Measurements from ENCODE around the gene FXYD2.

Gene FXYD2

DNA sequence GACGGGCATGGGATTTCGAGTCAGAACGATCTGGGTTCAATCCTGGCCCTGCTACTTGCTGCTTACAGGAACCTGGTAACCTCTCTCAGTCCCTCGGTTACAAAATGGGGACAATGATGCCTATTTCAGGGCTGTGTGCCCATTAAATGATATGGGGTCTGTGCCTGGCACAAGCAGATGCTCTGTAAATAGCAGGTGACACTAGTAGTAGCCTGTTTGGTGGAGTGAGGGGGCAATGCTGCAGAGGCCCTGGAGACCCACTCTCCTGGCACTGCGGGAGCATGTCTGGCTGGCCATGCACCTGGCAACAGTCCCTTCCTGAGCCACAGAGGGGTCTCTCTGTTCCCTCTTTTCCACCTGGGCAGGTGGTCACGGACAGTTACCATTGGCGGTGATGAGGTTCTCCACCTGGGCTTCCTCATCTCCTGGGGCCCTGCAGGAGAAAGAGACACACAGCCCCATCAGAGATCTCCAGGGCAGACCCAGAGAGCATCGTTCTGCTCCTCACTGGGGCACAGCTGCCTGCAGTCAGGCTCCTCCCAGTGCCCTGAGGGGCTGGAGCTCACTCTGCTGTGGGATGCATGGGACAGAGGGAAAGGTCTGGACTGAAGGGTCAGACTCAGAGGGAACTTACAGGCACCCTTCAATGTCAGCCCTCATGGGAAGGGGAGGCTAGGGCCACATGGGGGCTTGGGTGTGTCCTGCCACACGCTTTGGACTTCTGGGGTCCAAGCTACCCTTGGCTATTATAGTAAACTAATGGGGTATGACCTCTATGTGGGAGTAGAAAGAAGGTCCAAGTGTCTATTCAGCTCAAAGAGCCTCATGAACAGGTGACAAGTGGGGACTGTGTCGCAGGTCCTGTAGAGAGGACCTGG, 15.6 kb upstream of the FXYD2 start:
- POLR2A ChIA-PET = no interaction called here
- TF ChIP-seq HDGF (IDR thresholded peaks at IDR 0.05; ENCODE audit: borderline replicate concordance) = no peak
- TF ChIP-seq BHLHE40 (IDR thresholded peaks at IDR 0.05; ENCODE audit: borderline replicate concordance) = no peak
- TF ChIP-seq CTBP1 (IDR thresholded peaks at IDR 0.05; ENCODE audit: borderline replicate concordance) = no peak
- no peak for TF ChIP-seq FOXK2 (IDR thresholded peaks at IDR 0.05)
- no peak for TF ChIP-seq SUZ12 (IDR thresholded peaks at IDR 0.05)
- no peak for TF ChIP-seq LEF1 (IDR thresholded peaks at IDR 0.05; ENCODE audit: borderline replicate concordance)
- no peak for TF ChIP-seq TARDBP (IDR thresholded peaks at IDR 0.05)
- TF ChIP-seq ELF4 (IDR thresholded peaks at IDR 0.05) = no peak
- TF ChIP-seq, protein P1, sequence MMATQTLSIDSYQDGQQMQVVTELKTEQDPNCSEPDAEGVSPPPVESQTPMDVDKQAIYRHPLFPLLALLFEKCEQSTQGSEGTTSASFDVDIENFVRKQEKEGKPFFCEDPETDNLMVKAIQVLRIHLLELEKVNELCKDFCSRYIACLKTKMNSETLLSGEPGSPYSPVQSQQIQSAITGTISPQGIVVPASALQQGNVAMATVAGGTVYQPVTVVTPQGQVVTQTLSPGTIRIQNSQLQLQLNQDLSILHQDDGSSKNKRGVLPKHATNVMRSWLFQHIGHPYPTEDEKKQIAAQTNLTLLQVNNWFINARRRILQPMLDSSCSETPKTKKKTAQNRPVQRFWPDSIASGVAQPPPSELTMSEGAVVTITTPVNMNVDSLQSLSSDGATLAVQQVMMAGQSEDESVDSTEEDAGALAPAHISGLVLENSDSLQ (IDR thresholded peaks at IDR 0.05) = no peak
- CTCF ChIA-PET = interaction anchor here (1.0 kb wide), 1 partner anchor 106 kb away, joined by 5 read pairs; no protein-coding TSS in a partner anchor

DNA sequence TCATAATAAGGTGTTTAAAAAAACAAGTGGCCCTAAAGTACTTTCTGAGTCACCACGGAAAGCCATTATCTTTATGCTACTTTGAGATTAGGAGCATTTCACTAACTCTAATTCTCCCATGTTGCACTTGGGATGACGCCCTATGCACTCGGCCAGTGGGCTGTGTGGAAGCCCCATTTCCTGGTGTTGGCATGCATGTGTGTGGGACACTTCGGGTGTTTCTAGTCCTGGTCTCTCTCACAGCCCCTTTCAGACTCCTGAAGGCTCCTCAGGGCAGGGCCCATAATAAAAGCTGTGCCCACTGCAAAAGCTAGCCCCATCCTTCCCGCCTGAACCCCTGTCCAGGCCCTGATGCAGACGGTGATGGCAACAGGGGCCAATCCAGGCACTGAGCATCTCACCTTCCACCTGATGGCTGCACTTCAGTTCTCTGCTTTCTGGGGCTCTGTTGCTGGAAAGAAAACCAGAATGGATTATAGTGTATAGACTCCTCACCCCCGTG, 14.9 kb upstream of the FXYD2 start:
- DNase-seq (ENCODE audit: extremely low spot score) = no peak
- ChIA-PET POLR2A (no interaction called here), CTCF (no interaction called here)
- TF ChIP-seq HDGF (IDR thresholded peaks at IDR 0.05; ENCODE audit: borderline replicate concordance) (no peak), SUZ12 (IDR thresholded peaks at IDR 0.05) (no peak), SP1 (IDR thresholded peaks at IDR 0.05) (no peak), ELF4 (IDR thresholded peaks at IDR 0.05) (no peak), FOXM1 (IDR thresholded peaks at IDR 0.05; ENCODE audit: borderline replicate concordance) (no peak), TARDBP (IDR thresholded peaks at IDR 0.05) (no peak), FOXA1 (IDR thresholded peaks at IDR 0.05) (no peak), NFRKB (IDR thresholded peaks at IDR 0.05) (no peak), ZNF384 (IDR thresholded peaks at IDR 0.05) (no peak), FOXK2 (IDR thresholded peaks at IDR 0.05) (no peak), ARNT (IDR thresholded peaks at IDR 0.05) (no peak), LEF1 (IDR thresholded peaks at IDR 0.05; ENCODE audit: borderline replicate concordance) (no peak), BHLHE40 (IDR thresholded peaks at IDR 0.05; ENCODE audit: borderline replicate concordance) (no peak), L3MBTL2 (conservative IDR thresholded peaks at IDR 0.05) (no peak), CTBP1 (IDR thresholded peaks at IDR 0.05; ENCODE audit: borderline replicate concordance) (no peak)
- TF ChIP-seq, protein P1 (IDR thresholded peaks at IDR 0.05) = no peak

More for the DNA sequence above, 15.6 kb upstream of the FXYD2 start:
- no peak for DNase-seq (ENCODE audit: extremely low spot score)

DNA sequence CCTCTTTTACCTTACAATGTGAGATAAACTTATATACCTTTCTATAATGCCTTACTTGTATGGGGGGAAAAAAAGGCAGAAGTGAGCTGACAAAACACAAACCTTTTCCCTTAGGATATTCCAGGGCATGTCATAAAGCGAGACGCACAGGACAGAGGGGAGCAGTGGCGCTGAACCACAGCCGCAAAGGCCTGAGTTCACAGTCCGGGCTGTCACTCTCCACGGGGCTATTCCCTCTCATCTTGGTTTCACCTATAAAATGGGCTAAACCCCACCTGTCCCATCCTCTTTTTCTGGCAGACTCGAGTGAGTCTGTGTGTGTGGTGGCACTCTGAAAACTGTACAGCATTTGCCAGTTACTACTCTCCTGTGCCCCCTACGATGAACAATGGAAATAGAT, 14.4 kb upstream of the FXYD2 start:
- ChIA-PET POLR2A (no interaction called here), CTCF (no interaction called here)
- no peak for TF ChIP-seq LEF1 (IDR thresholded peaks at IDR 0.05; ENCODE audit: borderline replicate concordance)
- no peak for TF ChIP-seq HDGF (IDR thresholded peaks at IDR 0.05; ENCODE audit: borderline replicate concordance)
- TF ChIP-seq FOXM1 (IDR thresholded peaks at IDR 0.05; ENCODE audit: borderline replicate concordance) = no peak
- TF ChIP-seq SP1 (IDR thresholded peaks at IDR 0.05) = no peak
- TF ChIP-seq ELF4 (IDR thresholded peaks at IDR 0.05) = no peak
- no peak for TF ChIP-seq TARDBP (IDR thresholded peaks at IDR 0.05)
- no peak for TF ChIP-seq ARNT (IDR thresholded peaks at IDR 0.05)
- TF ChIP-seq, protein P1 (IDR thresholded peaks at IDR 0.05) = no peak
- no peak for TF ChIP-seq L3MBTL2 (conservative IDR thresholded peaks at IDR 0.05)
- TF ChIP-seq BHLHE40 (IDR thresholded peaks at IDR 0.05; ENCODE audit: borderline replicate concordance) = no peak
- TF ChIP-seq FOXK2 (IDR thresholded peaks at IDR 0.05) = no peak
- no peak for TF ChIP-seq NFRKB (IDR thresholded peaks at IDR 0.05)
- TF ChIP-seq CTBP1 (IDR thresholded peaks at IDR 0.05; ENCODE audit: borderline replicate concordance) = no peak
- no peak for TF ChIP-seq SUZ12 (IDR thresholded peaks at IDR 0.05)
- no peak for TF ChIP-seq ZNF384 (IDR thresholded peaks at IDR 0.05)
- TF ChIP-seq FOXA1 (IDR thresholded peaks at IDR 0.05) = no peak
- no peak for DNase-seq (ENCODE audit: extremely low spot score)

DNA sequence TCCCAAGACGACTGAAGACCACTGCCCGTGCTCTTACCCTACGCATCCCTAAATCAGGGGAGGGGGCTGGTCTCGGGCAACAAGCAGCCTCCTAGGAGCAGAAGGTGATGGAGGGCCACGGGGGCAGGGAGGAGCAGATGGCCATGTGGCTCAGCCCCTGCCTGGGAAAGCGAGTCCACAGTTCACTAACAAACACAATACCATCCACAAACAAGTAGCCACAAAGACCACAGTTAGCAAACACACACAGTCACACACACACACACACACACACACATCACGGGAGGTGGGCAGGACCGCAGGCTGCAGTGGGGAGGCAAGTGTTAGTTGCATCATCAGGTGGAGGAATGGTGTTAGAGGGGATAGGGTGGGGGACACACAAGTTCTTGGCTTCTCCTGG, 13.2 kb upstream of the FXYD2 start:
- POLR2A ChIA-PET = no interaction called here
- TF ChIP-seq FOXK2 (IDR thresholded peaks at IDR 0.05) (no peak), HDGF (IDR thresholded peaks at IDR 0.05; ENCODE audit: borderline replicate concordance) (no peak), FOXA1 (IDR thresholded peaks at IDR 0.05) (no peak), SP1 (IDR thresholded peaks at IDR 0.05) (no peak), LEF1 (IDR thresholded peaks at IDR 0.05; ENCODE audit: borderline replicate concordance) (no peak), ARNT (IDR thresholded peaks at IDR 0.05) (no peak), BHLHE40 (IDR thresholded peaks at IDR 0.05; ENCODE audit: borderline replicate concordance) (no peak), FOXM1 (IDR thresholded peaks at IDR 0.05; ENCODE audit: borderline replicate concordance) (no peak), SUZ12 (IDR thresholded peaks at IDR 0.05) (no peak), L3MBTL2 (conservative IDR thresholded peaks at IDR 0.05) (no peak), NFRKB (IDR thresholded peaks at IDR 0.05) (no peak), ZNF384 (IDR thresholded peaks at IDR 0.05) (no peak), CTBP1 (IDR thresholded peaks at IDR 0.05; ENCODE audit: borderline replicate concordance) (no peak), ELF4 (IDR thresholded peaks at IDR 0.05) (no peak)
- TF ChIP-seq, protein P1 (IDR thresholded peaks at IDR 0.05) = no peak
- CTCF ChIA-PET = no interaction called here
- DNase-seq (ENCODE audit: extremely low spot score) = no peak
